Type B pancreatic cell (in vitro differentiated cells): ENCODE data around the gene ANKRD40. TPM values are rescaled to one million over a fixed set of nuclear protein-coding genes. Genes with fewer than 3 reads are reported as not detected.
A peak's percentile ranks its signal among the peaks of the same experiment; 100 is the strongest.

Source experiments
- DNase-seq: peaks from one replicate; pipeline ENCODE4 v3.0.0; 2021; ENCODE audit warnings: mixed read lengths; ENCODE audit not compliant: unreplicated experiment; ENCODE audit errors: extremely low spot score
- H3K27ac Mint-ChIP-seq: 2 replicates; pipeline ENCODE4 v1.8.0; 2021; ENCODE audit warnings: mild to moderate bottlenecking, mixed read lengths
- H3K27me3 Mint-ChIP-seq: 2 replicates; pipeline ENCODE4 v1.8.0; 2021; ENCODE audit warnings: mixed read lengths
- H3K36me3 Mint-ChIP-seq: 2 replicates; pipeline ENCODE4 v1.8.0; 2021; ENCODE audit warnings: mixed read lengths
- H3K4me1 Mint-ChIP-seq: one replicate; pipeline ENCODE4 v1.8.0; 2021; ENCODE audit warnings: mixed read lengths; ENCODE audit not compliant: unreplicated experiment
- H3K4me3 Mint-ChIP-seq: 2 replicates; pipeline ENCODE4 v1.8.0; 2021; ENCODE audit warnings: mild to moderate bottlenecking, mixed read lengths
- H3K9me3 Mint-ChIP-seq: 2 replicates; pipeline ENCODE4 v1.8.0; 2021; ENCODE audit warnings: mixed read lengths
- CTCF ChIP-seq: fragments of 200-600 bp; sonication (generic); conservative IDR thresholded peaks from 2 replicates; pipeline ENCODE4 v1.5.0; 2021; ENCODE audit warnings: antibody characterized with exemption, mild to moderate bottlenecking
- total RNA-seq: library from RNA; stranded (reverse); gene quantifications from 2 replicates; pipeline ENCODE4 v1.2.1, GENCODE V29; 2021; ENCODE audit warnings: low replicate concordance

ANKRD40 gene
- total RNA-seq, 1 donor from 2014 or later = 38.4 TPM

GRCh38 chr17:50685691-50686493 is 21.8 kb downstream of the ANKRD40 start:
- Mint-ChIP-seq H3K27ac (peak overlapping the region; percentile 83), H3K4me3 (no peak overlapping the region), H3K27me3 (peaks cover 5% of the 10 kb centered on the region), H3K4me1 (peaks cover 51% of the 10 kb centered on the region), H3K9me3 (no peaks in the 10 kb centered on the region), H3K36me3 (no peaks in the 10 kb centered on the region)
- no peak for TF ChIP-seq CTCF
- no peak for DNase-seq

GRCh38 chr17:50685334-50685665 is 22.4 kb downstream of the ANKRD40 start:
- H3K27me3 Mint-ChIP-seq = peaks cover 5% of the 10 kb centered on the region
- H3K27ac Mint-ChIP-seq = no peak overlapping the region

GRCh38 chr17:50684612-50685333 is 22.9 kb downstream of the ANKRD40 start:
- no peak for TF ChIP-seq CTCF
- Mint-ChIP-seq H3K9me3 (no peaks in the 10 kb centered on the region), H3K4me3 (no peak overlapping the region), H3K27me3 (peaks cover 5% of the 10 kb centered on the region), H3K4me1 (peaks cover 43% of the 10 kb centered on the region), H3K27ac (peak overlapping the region; percentile 70), H3K36me3 (no peaks in the 10 kb centered on the region)
- no peak for DNase-seq

More at GRCh38 chr17:50685334-50685665, 22.4 kb downstream of the ANKRD40 start:
- Mint-ChIP-seq H3K4me1 (peaks cover 47% of the 10 kb centered on the region), H3K36me3 (no peaks in the 10 kb centered on the region), H3K9me3 (no peaks in the 10 kb centered on the region), H3K4me3 (no peak overlapping the region)
- TF ChIP-seq CTCF = no peak
- DNase-seq = no peak

GRCh38 chr17:50684288-50684611 is 23.5 kb downstream of the ANKRD40 start:
- no peak for TF ChIP-seq CTCF
- DNase-seq = no peak
- H3K36me3 Mint-ChIP-seq = no peaks in the 10 kb centered on the region
- H3K4me1 Mint-ChIP-seq = peaks cover 38% of the 10 kb centered on the region
- peak overlapping the region; percentile 70 for H3K27ac Mint-ChIP-seq
- no peaks in the 10 kb centered on the region for H3K9me3 Mint-ChIP-seq
- H3K27me3 Mint-ChIP-seq = peaks cover 5% of the 10 kb centered on the region
- no peak overlapping the region for H3K4me3 Mint-ChIP-seq

GRCh38 chr17:50683434-50684287 is 24.1 kb downstream of the ANKRD40 start:
- H3K9me3 Mint-ChIP-seq = no peaks in the 10 kb centered on the region
- peaks cover 36% of the 10 kb centered on the region for H3K4me1 Mint-ChIP-seq
- H3K36me3 Mint-ChIP-seq = no peaks in the 10 kb centered on the region
- H3K27ac Mint-ChIP-seq = no peak overlapping the region
- DNase-seq = no peak
- TF ChIP-seq CTCF = no peak
- H3K4me3 Mint-ChIP-seq = no peak overlapping the region
- H3K27me3 Mint-ChIP-seq = peaks cover 5% of the 10 kb centered on the region
